Osteocyte (in vitro differentiated cells): ENCODE data around the gene CGB3. TPM values are rescaled to one million over a fixed set of nuclear protein-coding genes. Genes with fewer than 3 reads are reported as not detected.
A peak's percentile ranks its signal among the peaks of the same experiment; 100 is the strongest.

Source experiments
- DNase-seq: peaks from one replicate; pipeline ENCODE4 v3.0.0; 2021; ENCODE audit warnings: mixed read lengths; ENCODE audit not compliant: unreplicated experiment; ENCODE audit errors: extremely low spot score
- H3K27ac Mint-ChIP-seq: one replicate; pipeline ENCODE4 v1.8.0; 2021; ENCODE audit warnings: mild to moderate bottlenecking, mixed read lengths; ENCODE audit not compliant: unreplicated experiment
- H3K27me3 Mint-ChIP-seq: one replicate; pipeline ENCODE4 v1.8.0; 2021; ENCODE audit warnings: mixed read lengths; ENCODE audit not compliant: unreplicated experiment
- H3K36me3 Mint-ChIP-seq: one replicate; pipeline ENCODE4 v1.8.0; 2021; ENCODE audit warnings: mixed read lengths; ENCODE audit not compliant: unreplicated experiment
- H3K4me1 Mint-ChIP-seq: one replicate; pipeline ENCODE4 v1.8.0; 2021; ENCODE audit warnings: mixed read lengths; ENCODE audit not compliant: unreplicated experiment
- H3K4me3 Mint-ChIP-seq: one replicate; pipeline ENCODE4 v1.8.0; 2021; ENCODE audit warnings: mild to moderate bottlenecking, moderate library complexity, mixed read lengths; ENCODE audit not compliant: unreplicated experiment
- H3K9me3 Mint-ChIP-seq: one replicate; pipeline ENCODE4 v1.8.0; 2021; ENCODE audit warnings: mixed read lengths; ENCODE audit not compliant: unreplicated experiment
- total RNA-seq: library from RNA; stranded (reverse); gene quantifications from 2 replicates; pipeline ENCODE4 v1.2.1, GENCODE V29; 2021
- TF ChIP-seq, protein P1 (sequence below): fragments of 200-600 bp; sonication (generic); IDR thresholded peaks from 2 replicates; pipeline ENCODE4 v1.5.0; 2021; ENCODE audit warnings: antibody characterized with exemption, mild to moderate bottlenecking, moderate library complexity

CGB3 gene
- total RNA-seq, 1 donor from 2014 or later, result not detected

- H3K4me3 Mint-ChIP-seq, result no peak overlapping the region
- H3K36me3 Mint-ChIP-seq, result peaks cover 5% of the 10 kb centered on the region
- TF ChIP-seq, protein P1, sequence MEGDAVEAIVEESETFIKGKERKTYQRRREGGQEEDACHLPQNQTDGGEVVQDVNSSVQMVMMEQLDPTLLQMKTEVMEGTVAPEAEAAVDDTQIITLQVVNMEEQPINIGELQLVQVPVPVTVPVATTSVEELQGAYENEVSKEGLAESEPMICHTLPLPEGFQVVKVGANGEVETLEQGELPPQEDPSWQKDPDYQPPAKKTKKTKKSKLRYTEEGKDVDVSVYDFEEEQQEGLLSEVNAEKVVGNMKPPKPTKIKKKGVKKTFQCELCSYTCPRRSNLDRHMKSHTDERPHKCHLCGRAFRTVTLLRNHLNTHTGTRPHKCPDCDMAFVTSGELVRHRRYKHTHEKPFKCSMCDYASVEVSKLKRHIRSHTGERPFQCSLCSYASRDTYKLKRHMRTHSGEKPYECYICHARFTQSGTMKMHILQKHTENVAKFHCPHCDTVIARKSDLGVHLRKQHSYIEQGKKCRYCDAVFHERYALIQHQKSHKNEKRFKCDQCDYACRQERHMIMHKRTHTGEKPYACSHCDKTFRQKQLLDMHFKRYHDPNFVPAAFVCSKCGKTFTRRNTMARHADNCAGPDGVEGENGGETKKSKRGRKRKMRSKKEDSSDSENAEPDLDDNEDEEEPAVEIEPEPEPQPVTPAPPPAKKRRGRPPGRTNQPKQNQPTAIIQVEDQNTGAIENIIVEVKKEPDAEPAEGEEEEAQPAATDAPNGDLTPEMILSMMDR, result peak; percentile 73
- peaks cover 8% of the 10 kb centered on the region for H3K4me1 Mint-ChIP-seq
- no peaks in the 10 kb centered on the region for H3K9me3 Mint-ChIP-seq
- H3K27ac Mint-ChIP-seq, result peak overlapping the region; percentile 9
- H3K27me3 Mint-ChIP-seq, result no peaks in the 10 kb centered on the region
- no peak for DNase-seq
Observed at GRCh38 chr19:48999481-49000325, 24.4 kb downstream of the CGB3 start.

GRCh38 chr19:48997972-48998371 lies 26.2 kb downstream of the CGB3 start:
- H3K27ac Mint-ChIP-seq, result no peak overlapping the region
- H3K4me1 Mint-ChIP-seq, result peaks cover 17% of the 10 kb centered on the region
- TF ChIP-seq, protein P1, result peak; percentile 49
- H3K27me3 Mint-ChIP-seq, result no peaks in the 10 kb centered on the region
- no peak for DNase-seq
- peaks cover 4% of the 10 kb centered on the region for H3K36me3 Mint-ChIP-seq
- H3K4me3 Mint-ChIP-seq, result no peak overlapping the region
- no peaks in the 10 kb centered on the region for H3K9me3 Mint-ChIP-seq

DNA sequence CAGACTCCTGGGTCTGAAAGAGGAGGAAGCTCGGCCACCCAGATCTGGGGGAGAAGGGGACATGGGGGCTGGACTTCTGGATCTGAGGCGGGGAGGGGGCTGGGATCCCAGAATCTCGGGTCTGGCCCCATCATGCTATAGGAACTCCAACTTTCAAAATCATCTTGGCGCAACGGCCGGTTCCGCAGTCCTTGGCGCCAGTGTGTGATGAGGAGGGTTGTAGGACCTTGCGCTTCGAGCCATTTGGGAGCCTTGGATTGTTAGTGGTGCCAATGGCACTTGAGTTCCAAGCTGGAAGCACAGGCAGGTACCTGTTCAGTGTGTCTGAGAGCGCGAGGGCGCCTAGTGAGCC lies 30.1 kb downstream of the CGB3 start:
- no peak for DNase-seq
- Mint-ChIP-seq H3K4me3 (peak overlapping the region; percentile 94), H3K36me3 (peaks cover 7% of the 10 kb centered on the region), H3K27me3 (no peaks in the 10 kb centered on the region), H3K9me3 (no peaks in the 10 kb centered on the region), H3K27ac (peak overlapping the region; percentile 98), H3K4me1 (peaks cover 25% of the 10 kb centered on the region)
- TF ChIP-seq, protein P1, result no peak

- Mint-ChIP-seq H3K27ac (peak within 1 kb of the TSS; percentile 98), H3K4me3 (peak within 1 kb of the TSS; percentile 94), H3K4me1 (peaks cover 25% of the 10 kb centered on the region), H3K27me3 (no peaks in the 10 kb centered on the region), H3K36me3 (peaks cover 7% of the 10 kb centered on the region), H3K9me3 (no peaks in the 10 kb centered on the region)
- TF ChIP-seq, protein P1, result peak; percentile 99
- DNase-seq, result peak; percentile 100
Observed at GRCh38 chr19:48993175-48994034, 30.7 kb downstream of the CGB3 start, which contains the start of the genes GYS1 and RUVBL2. Gene GYS1 (minus strand): TSS chr19:48993309. CDS start chr19:48993112, 197 bp downstream. Gene RUVBL2 (plus strand): TSS chr19:48993887. CDS start chr19:48993912, 25 bp downstream.
